GM12878 (cell line): ENCODE measurements around the gene APOLD1. TPM values are rescaled to one million over a fixed set of nuclear protein-coding genes. Genes with fewer than 3 reads are reported as not detected.
A peak's percentile ranks its signal among the peaks of the same experiment; 100 is the strongest.

Source experiments
- BCL11A ChIP-seq: IDR thresholded peaks from 2 replicates; pipeline ENCODE4 v1.6.1; 2011; ENCODE audit warnings: low read depth, low read length
- BCLAF1 ChIP-seq: fragments of 450-650 bp; IDR thresholded peaks from 2 replicates; pipeline ENCODE4 v1.6.1; 2017; ENCODE audit warnings: antibody characterized with exemption, mild to moderate bottlenecking, moderate library complexity
- CBX3 ChIP-seq: fragments of 200-600 bp; sonication (generic); IDR thresholded peaks from 2 replicates; pipeline ENCODE4 v1.6.1; 2016; ENCODE audit warnings: low read depth, borderline replicate concordance
- CEBPZ ChIP-seq: fragments of 150-350 bp; IDR thresholded peaks from 2 replicates; pipeline ENCODE4 v1.6.1; 2016; ENCODE audit warnings: low read depth, low read length
- CHD4 ChIP-seq: fragments of 200-600 bp; sonication (generic); IDR thresholded peaks from 2 replicates; pipeline ENCODE4 v1.6.1; 2016; ENCODE audit warnings: mild to moderate bottlenecking
- CREM ChIP-seq: IDR thresholded peaks from 2 replicates; pipeline ENCODE4 v1.6.1; 2014; ENCODE audit warnings: antibody characterized with exemption, low read depth
- EP300 ChIP-seq, 2 experiments: fragments of 150-350 bp in 1 of 2; IDR thresholded peaks; 2 replicates each; pipeline ENCODE4 v1.6.1; 2011 to 2012; ENCODE audit warnings: low read depth in 2 of 2, low read length in 2 of 2, borderline replicate concordance in 1 of 2, improper control_type of control experiment in 1 of 2, inconsistent platforms in 1 of 2; ENCODE audit not compliant: control insufficient read depth in 1 of 2
- FOXM1 ChIP-seq: IDR thresholded peaks from 2 replicates; pipeline ENCODE4 v1.6.1; 2012; ENCODE audit warnings: low read depth, mild to moderate bottlenecking, inconsistent platforms, low read length, moderate library complexity
- HDAC2 ChIP-seq: fragments of 200-600 bp; sonication (generic); IDR thresholded peaks from 2 replicates; pipeline ENCODE4 v1.6.1; 2017
- MAX ChIP-seq: IDR thresholded peaks from 2 replicates; pipeline ENCODE4 v1.6.1; 2012; ENCODE audit warnings: low read depth, low read length, improper control_type of control experiment
- NR2F1 ChIP-seq: fragments of 450-650 bp; conservative IDR thresholded peaks from 2 replicates; pipeline ENCODE4 v1.6.1; 2017; ENCODE audit warnings: mild to moderate bottlenecking
- PRDM15 ChIP-seq: fragments of 450-650 bp; formaldehyde crosslinking; IDR thresholded peaks from 2 replicates; pipeline ENCODE4 v1.4.0; 2020; ENCODE audit warnings: mild to moderate bottlenecking, moderate library complexity
- SKIL ChIP-seq: fragments of 450-650 bp; IDR thresholded peaks from 2 replicates; pipeline ENCODE4 v1.6.1; 2017; ENCODE audit warnings: mild to moderate bottlenecking, low read depth, inconsistent platforms; ENCODE audit not compliant: poor library complexity, severe bottlenecking
- SREBF1 ChIP-seq: IDR thresholded peaks from 2 replicates; pipeline ENCODE4 v1.6.1; 2012; ENCODE audit warnings: mild to moderate bottlenecking, low read length
- SREBF2 ChIP-seq: IDR thresholded peaks from 2 replicates; pipeline ENCODE4 v1.6.1; 2012; ENCODE audit warnings: mild to moderate bottlenecking, low read length
- TARDBP ChIP-seq: IDR thresholded peaks from 2 replicates; pipeline ENCODE4 v1.6.1; 2016; ENCODE audit warnings: borderline replicate concordance
- YBX1 ChIP-seq: fragments of 450-650 bp; IDR thresholded peaks from 2 replicates; pipeline ENCODE4 v1.6.1; 2016; ENCODE audit warnings: antibody characterized with exemption
- ZNF622 ChIP-seq: fragments of 450-650 bp; IDR thresholded peaks from 2 replicates; pipeline ENCODE4 v1.6.1; 2017; ENCODE audit warnings: mild to moderate bottlenecking, inconsistent platforms
- polyA plus RNA-seq, 11 experiments: library from polyadenylated mRNA; depleted of rRNA in 4 of 11; unstranded in 6 of 11; stranded (reverse) in 5 of 11; fragments of >200 nt; fragmentation: Nextera tagmentation in 4 of 11; fragmentation: Illumina TruSeq in 1 of 11; extraction: Ambion mirVana in 4 of 11; extraction: Trizol in 1 of 11; gene quantifications; 1 replicate in 1 of 11; 2 replicates in 10 of 11; pipeline versions ENCODE4 v1.2.1 to v1.2.3, GENCODE V29; 2011 to 2016; ENCODE audit warnings: inconsistent platforms in 2 of 11, missing spikeins in 2 of 11, low read depth in 1 of 11
- total RNA-seq, 4 experiments: library from RNA; depleted of rRNA in 3 of 4; stranded (reverse); fragments of >200 nt in 3 of 4; fragmentation: Illumina TruSeq in 1 of 4; extraction: Trizol in 1 of 4; gene quantifications; 2 replicates each; pipeline versions ENCODE4 v1.2.1 to v1.2.3, GENCODE V29; 2013 to 2021

Gene APOLD1
- total and polyA plus RNA-seq, 10 of the 15 experiments (the other 5 are each of a cell fraction or from before 2014, with no cell fraction given): 1.1 to 8.9 (median 4.2) TPM

- TF ChIP-seq PRDM15 (CRISPR knock-in tag) (no peak), SREBF2 (no peak), SREBF1 (no peak), SKIL (no peak), BCL11A (0 out of 2 replicates have a peak, but pooled peaks have one; percentile 7), EP300 (IDR thresholded peaks at IDR 0.05; ENCODE audit: borderline replicate concordance in 1 of 2, control insufficient read depth in 1 of 2, low read depth in 2 of 2, low read length in 2 of 2) (0 out of 4 replicates have a peak, but pooled peaks of 1 of the 2 experiments have one; percentile 58), NR2F1 (peak; percentile 56), YBX1 (no peak), CEBPZ (no peak), CBX3 (no peak), CREM (peak; percentile 76), ZNF622 (no peak), HDAC2 (no peak), MAX (no peak), TARDBP (no peak), CHD4 (no peak), BCLAF1 (no peak), FOXM1 (no peak)
These were observed 22.7 kb downstream of the APOLD1 start (continued) for GRCh38 chr12:12807970-12808702.
